HK-2 (cell line): ENCODE data around the gene PLA2G4D.

Experiments
- DNase-seq: peaks from one replicate; pipeline ENCODE4 v3.0.0-alpha.2; 2018; ENCODE audit not compliant: unreplicated experiment

The PLA2G4D gene

DNA sequence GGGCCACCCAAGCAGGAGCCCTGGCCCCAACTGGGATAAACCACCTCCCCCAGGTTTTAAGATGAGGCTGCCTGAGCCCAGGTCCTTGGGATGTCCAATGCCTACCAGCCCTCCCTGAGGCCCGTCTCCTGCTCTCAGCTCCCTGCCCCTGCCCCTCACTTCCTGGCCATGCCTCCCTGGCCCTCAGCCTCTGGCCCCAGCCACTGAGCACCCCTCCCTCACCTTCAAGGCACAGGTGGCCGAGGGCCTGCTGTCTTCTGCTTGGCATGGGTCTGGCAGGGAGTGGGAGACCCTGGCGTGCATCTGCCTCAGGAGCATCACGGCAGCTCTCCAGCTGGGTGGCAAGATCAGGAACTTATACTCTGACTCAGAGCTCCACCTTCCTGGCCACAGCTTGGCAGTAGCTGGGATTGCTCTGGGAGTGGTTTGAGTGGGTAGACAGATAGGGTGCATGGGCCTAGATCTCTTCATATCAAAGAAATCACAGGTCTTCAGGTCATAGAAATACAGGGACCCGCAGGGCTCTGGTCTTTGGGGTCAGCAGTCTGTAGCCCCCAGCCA lies 73.6 kb downstream of the PLA2G4D start, which contains the start of gene PLA2G4E:
PLA2G4E (minus strand) TSS at position 330 of the 561 bp plus-strand sequence; CDS start at position 318, 12 bp downstream.
- no peak for DNase-seq

DNA sequence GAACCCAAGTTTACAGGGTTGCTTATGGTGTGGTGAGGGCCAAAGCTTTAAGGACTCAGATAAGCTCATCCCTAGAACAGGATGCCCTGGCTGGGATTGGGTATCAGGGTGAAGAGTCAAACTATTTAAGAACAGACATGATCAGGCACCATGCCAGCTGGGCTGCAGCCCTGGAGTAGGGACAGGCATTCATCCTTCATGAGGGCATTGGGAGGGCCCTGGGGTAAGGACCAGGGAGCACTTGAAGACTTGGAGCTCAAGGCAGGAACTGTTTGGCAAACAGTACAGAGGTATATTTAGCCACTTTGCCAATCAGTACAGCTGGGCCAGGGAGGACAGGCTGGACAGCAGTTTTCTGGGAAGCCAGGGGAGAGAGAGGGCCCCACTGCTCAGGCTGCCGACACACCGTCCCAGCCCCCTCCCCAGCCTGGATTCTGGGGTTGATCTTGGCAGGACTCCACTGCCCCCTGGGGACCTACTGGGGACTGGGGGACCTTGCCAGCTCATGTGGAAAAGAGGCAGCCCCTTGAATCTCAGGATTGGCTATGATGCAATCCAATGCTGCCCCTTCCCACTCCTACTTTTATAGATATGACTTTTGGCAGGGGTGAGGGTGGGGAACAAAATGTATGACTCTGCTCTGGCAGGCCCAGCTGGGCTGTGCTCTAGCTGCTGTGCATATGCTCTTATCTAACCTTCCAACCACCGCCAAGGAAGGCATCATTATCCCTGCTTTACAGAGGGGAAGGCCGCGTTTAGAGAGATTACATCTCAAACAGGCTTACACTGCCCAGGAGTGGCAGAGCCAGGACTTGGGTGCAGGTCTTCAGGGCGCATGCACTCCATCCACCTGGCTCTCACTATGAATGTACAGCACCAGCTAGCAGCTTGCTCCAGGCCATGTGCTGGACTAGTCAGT lies 75.8 kb downstream of the PLA2G4D start:
- DNase-seq, result no peak
